DOHH2 (cell line): ENCODE data around the gene SLC44A1.
"Not testable (repeated sequence)": the region's sequence is repeated elsewhere in the genome, so short reads cannot be mapped to it uniquely, and the experiment has no call there.

Experiments
- H3F3A ChIP-seq: fragments of 200-600 bp; sonication (generic), shearing (Covaris generic); 2 replicates; pipeline ENCODE4 v1.6.0; 2016; ENCODE audit warnings: antibody characterized with exemption, mild to moderate bottlenecking; ENCODE audit not compliant: control insufficient read depth, insufficient read depth
- H3K27ac ChIP-seq: fragments of 200-600 bp; sonication (generic); 2 replicates; pipeline ENCODE4 v1.5.1; 2014; ENCODE audit warnings: low read depth, mild to moderate bottlenecking, low read length, moderate library complexity
- H3K27me3 ChIP-seq: fragments of 200-600 bp; sonication (generic); 2 replicates; pipeline ENCODE4 v1.6.1; 2014; ENCODE audit warnings: mild to moderate bottlenecking, low read length, mixed read lengths; ENCODE audit not compliant: control insufficient read depth
- H3K36me3 ChIP-seq: fragments of 200-600 bp; sonication (generic); 2 replicates; pipeline ENCODE4 v1.6.1; 2014; ENCODE audit warnings: mild to moderate bottlenecking, low read length, moderate library complexity, mixed read lengths; ENCODE audit not compliant: control insufficient read depth
- H3K4me1 ChIP-seq: fragments of 200-600 bp; sonication (generic); 2 replicates; pipeline ENCODE4 v1.6.1; 2014; ENCODE audit warnings: mild to moderate bottlenecking, low read length, mixed read lengths; ENCODE audit not compliant: control insufficient read depth
- H3K4me2 ChIP-seq: fragments of 200-600 bp; sonication (generic); 2 replicates; pipeline ENCODE4 v1.6.0; 2014; ENCODE audit warnings: mild to moderate bottlenecking, low read length, moderate library complexity
- H3K4me3 ChIP-seq: fragments of 200-600 bp; sonication (generic); 2 replicates; pipeline ENCODE4 v1.5.1; 2014; ENCODE audit warnings: mild to moderate bottlenecking, low read length, mixed read lengths
- H3K79me2 ChIP-seq: fragments of 200-600 bp; sonication (generic); 2 replicates; pipeline ENCODE4 v1.6.1; 2014; ENCODE audit warnings: mild to moderate bottlenecking, low read length, mixed read lengths; ENCODE audit not compliant: control insufficient read depth
- H3K9me2 ChIP-seq: fragments of 200-600 bp; sonication (generic); replicated peaks from 2 replicates; pipeline ENCODE4 v1.6.1; 2014; ENCODE audit warnings: mild to moderate bottlenecking, low read length, mixed read lengths; ENCODE audit not compliant: control insufficient read depth
- H3K9me3 ChIP-seq: fragments of 200-600 bp; sonication (generic); 2 replicates; pipeline ENCODE4 v1.6.1; 2014; ENCODE audit warnings: antibody characterized with exemption, low read length, mixed read lengths; ENCODE audit not compliant: control insufficient read depth, insufficient read depth
- H4K20me1 ChIP-seq: fragments of 200-600 bp; sonication (generic); 2 replicates; pipeline ENCODE4 v1.6.0; 2014; ENCODE audit warnings: low read depth, mild to moderate bottlenecking, antibody characterized with exemption, low read length, moderate library complexity; ENCODE audit not compliant: control insufficient read depth, insufficient read depth
- CTCF ChIP-seq: fragments of 200-600 bp; sonication (generic); IDR thresholded peaks from one replicate; pipeline ENCODE4 v1.5.1; 2014; ENCODE audit warnings: antibody characterized with exemption, mild to moderate bottlenecking, low read depth, low read length; ENCODE audit not compliant: poor library complexity, severe bottlenecking
- EZH2phosphoT487 ChIP-seq: fragments of 200-600 bp; sonication (generic); IDR thresholded peaks from 2 replicates; pipeline ENCODE4 v1.6.1; 2017; ENCODE audit warnings: borderline replicate concordance, mild to moderate bottlenecking, antibody characterized with exemption, low read length, moderate library complexity, mixed read lengths

The SLC44A1 gene

DNA sequence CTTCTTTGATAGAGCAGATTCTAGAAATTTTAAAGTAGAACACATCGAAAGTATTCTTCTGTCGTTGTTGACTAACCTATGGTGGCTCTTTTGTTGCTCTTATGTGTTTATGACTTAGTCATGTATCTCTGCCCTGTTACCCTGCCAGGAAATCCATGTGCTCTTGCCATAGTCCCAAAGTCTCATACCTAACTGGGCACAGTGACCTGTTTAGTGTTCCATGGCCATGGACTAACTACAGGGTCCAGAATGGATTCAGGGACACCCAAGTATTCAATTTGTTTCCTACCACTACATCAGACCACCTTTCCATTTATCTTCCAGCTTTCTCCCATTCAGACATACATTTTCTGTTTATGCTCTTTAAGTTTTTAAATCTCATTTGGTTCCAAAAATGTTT is 18.0 kb downstream of the SLC44A1 start:
- H4K20me1 ChIP-seq, result no peaks in the 10 kb centered on the region
- H3F3A ChIP-seq, result peaks cover 4% of the 10 kb centered on the region; the same call in 1 of the 2 replicates
- no peak for TF ChIP-seq EZH2phosphoT487
- TF ChIP-seq CTCF, result no peak
- H3K4me2 ChIP-seq, result no peak overlapping the region
- no peaks in the 10 kb centered on the region for H3K27me3 ChIP-seq
- H3K9me3 ChIP-seq, result no peaks in the 10 kb centered on the region
- no peaks in the 10 kb centered on the region for H3K9me2 ChIP-seq
- no peak overlapping the region for H3K4me3 ChIP-seq
- H3K36me3 ChIP-seq, result no peaks in the 10 kb centered on the region; the same call in 1 of the 2 replicates
- H3K27ac ChIP-seq, result no peak overlapping the region
- peaks cover 32% of the 10 kb centered on the region for H3K4me1 ChIP-seq
- peaks cover 43% of the 10 kb centered on the region for H3K79me2 ChIP-seq

DNA sequence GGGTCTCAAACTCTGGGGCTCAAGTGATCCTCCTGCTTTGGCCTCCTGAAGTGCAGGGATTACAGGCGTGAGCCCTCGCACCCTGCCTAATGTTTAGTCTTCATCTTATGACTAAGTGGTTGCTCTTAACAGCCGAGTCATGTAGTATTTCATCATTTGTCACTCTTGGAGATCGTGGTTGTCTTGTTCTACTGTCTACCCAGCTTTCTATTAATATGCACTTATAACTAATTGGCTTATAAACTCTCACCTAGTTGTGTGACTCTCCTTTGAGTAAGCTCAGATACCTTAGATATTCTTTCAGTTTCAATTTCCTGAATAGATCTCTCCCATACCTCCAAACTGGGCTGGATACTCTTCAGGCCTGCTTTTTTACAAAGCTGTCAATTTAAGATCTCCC is 19.9 kb downstream of the SLC44A1 start:
- TF ChIP-seq CTCF, result no peak
- H3K27ac ChIP-seq, result no peak overlapping the region
- H3K79me2 ChIP-seq, result peaks cover 34% of the 10 kb centered on the region
- no peaks in the 10 kb centered on the region for H3K27me3 ChIP-seq
- no peaks in the 10 kb centered on the region for H4K20me1 ChIP-seq
- H3K9me3 ChIP-seq, result no peaks in the 10 kb centered on the region
- peaks cover 1% of the 10 kb centered on the region; the same call in 1 of the 2 replicates for H3F3A ChIP-seq
- H3K9me2 ChIP-seq, result no peaks in the 10 kb centered on the region
- H3K36me3 ChIP-seq, result no peaks in the 10 kb centered on the region; the same call in 1 of the 2 replicates
- H3K4me1 ChIP-seq, result peaks cover 13% of the 10 kb centered on the region
- no peak overlapping the region for H3K4me3 ChIP-seq
- H3K4me2 ChIP-seq, result no peak overlapping the region

DNA sequence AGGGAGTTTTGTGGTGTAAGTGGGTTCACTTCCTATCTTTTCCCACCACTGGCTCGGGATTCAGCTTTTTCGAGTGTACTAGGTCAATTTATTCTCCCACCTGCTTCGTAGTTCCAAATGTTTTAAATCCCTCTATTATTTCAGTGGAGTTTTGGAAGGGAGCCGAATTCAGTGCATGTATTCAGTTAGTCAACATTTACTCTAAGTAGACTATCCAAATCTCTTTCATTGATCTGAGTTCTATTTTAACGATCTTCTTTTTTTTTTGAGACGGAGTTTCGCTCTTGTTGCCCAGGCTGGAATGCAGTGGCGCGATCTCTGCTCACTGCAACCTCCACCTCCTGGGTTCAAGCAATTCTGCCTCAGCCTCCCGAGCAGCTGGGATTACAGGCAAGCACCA is 23.8 kb downstream of the SLC44A1 start:
- not testable (repeated sequence) for H3K4me3 ChIP-seq, H3K27ac ChIP-seq, H3K4me2 ChIP-seq, H3K9me3 ChIP-seq, H3F3A ChIP-seq, H3K9me2 ChIP-seq, H3K27me3 ChIP-seq, H3K4me1 ChIP-seq, H4K20me1 ChIP-seq, H3K36me3 ChIP-seq
- peaks cover 22% of the 10 kb centered on the region for H3K79me2 ChIP-seq

DNA sequence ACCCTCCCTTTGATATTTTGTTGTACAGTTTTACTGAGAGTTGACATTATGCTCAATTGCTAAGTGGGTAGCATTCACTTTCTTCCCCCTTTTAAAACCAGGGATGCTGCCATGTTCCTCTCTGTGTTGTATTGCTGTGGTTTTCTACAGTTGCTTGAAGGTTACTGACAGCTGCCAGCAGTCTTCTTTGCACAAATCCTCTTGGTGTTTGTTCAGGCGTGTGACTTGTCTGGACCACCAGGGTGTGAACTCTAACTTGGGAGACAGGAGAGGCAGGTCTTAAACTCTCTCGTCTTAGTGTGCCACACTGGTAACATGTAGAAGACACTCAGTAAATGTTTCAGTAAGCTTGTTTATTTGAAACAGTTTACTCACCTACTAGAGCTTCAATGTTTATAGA is 25.1 kb downstream of the SLC44A1 start:
- no peak overlapping the region for H3K4me2 ChIP-seq
- H3K79me2 ChIP-seq, result peaks cover 20% of the 10 kb centered on the region
- H3K9me3 ChIP-seq, result no peaks in the 10 kb centered on the region
- H3K27me3 ChIP-seq, result no peaks in the 10 kb centered on the region
- H3K4me3 ChIP-seq, result no peak overlapping the region
- no peak for TF ChIP-seq CTCF
- no peak for TF ChIP-seq EZH2phosphoT487
- H3F3A ChIP-seq, result no peaks in the 10 kb centered on the region
- no peaks in the 10 kb centered on the region; the same call in 1 of the 2 replicates for H4K20me1 ChIP-seq
- no peaks in the 10 kb centered on the region for H3K4me1 ChIP-seq
- no peaks in the 10 kb centered on the region for H3K9me2 ChIP-seq
- H3K27ac ChIP-seq, result no peak overlapping the region
- H3K36me3 ChIP-seq, result no peaks in the 10 kb centered on the region
